ENCODE data around the gene CCSER1. TPM values are rescaled to one million over a fixed set of nuclear protein-coding genes. Genes with fewer than 3 reads are reported as not detected.
A peak's percentile ranks its signal among the peaks of the same experiment; 100 is the strongest.

The CCSER1 gene
- total RNA-seq, 1 experiment from 2014 or later, result 0.05 TPM

DNA sequence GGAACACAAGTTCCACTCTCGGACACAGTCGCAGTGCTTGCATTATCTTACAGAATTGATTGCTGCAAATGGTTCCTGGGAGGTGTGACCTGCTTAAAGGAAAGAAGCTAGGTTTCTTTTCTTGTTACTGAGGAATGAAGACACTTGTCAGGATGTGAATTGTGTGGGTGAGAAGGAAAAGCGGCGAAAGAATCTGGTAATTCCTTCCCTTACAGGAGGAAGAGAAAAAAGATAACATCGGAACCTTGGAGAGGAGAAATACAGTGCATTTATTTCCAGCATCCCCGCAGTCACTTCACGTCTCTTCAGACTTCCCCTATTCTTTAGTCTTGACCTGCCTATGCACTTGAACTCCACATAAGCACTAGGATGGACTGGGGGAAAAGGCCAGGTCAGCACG, 389 bp upstream of the CCSER1 start:
- POLR2A ChIA-PET, result no interaction called here
- ATAC-seq, result peak; percentile 20; the same call in 1 of the 2 replicates

DNA sequence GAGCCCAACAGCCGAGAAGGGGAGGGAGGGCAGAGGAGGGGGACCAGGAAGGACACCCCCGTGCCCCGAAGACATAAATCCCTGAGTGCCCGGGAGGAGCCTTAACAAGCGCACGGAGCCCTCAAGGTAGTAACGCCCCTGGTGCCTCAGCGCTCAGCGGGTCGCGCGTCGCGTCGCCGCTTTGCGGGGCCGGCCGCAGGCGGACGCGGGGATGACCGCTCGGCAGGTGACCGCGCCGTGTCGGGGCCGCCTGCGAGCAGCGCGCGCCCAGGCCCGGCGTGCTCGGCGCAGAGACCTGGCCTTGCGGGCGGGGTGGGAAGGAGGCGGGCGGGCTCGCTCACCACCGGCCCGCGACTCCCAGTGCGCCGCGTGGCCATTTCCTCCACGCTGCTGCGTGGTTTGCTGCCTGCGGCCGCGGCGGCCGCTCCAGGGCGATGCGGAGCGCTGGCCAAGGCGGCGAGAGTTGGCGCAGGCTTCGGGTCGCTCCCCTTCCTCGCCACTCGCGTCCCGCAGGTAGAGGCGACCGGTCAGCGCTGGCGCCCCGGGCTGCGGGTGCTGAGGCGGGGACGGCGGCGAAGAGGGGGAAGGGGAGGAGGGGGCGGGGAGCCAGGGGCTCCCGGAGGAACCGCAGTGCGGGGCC, 632 bp downstream of the CCSER1 start:
- ChIA-PET POLR2A (no interaction called here), CTCF (no interaction called here)
- no peak for TF ChIP-seq SIN3A (IDR thresholded peaks at IDR 0.05; ENCODE audit: borderline replicate concordance, insufficient read depth, low read depth, low read length)
- TF ChIP-seq TCF7L2 (IDR thresholded peaks at IDR 0.05; ENCODE audit: low read depth, low read length), result no peak
- TF ChIP-seq, protein P1, sequence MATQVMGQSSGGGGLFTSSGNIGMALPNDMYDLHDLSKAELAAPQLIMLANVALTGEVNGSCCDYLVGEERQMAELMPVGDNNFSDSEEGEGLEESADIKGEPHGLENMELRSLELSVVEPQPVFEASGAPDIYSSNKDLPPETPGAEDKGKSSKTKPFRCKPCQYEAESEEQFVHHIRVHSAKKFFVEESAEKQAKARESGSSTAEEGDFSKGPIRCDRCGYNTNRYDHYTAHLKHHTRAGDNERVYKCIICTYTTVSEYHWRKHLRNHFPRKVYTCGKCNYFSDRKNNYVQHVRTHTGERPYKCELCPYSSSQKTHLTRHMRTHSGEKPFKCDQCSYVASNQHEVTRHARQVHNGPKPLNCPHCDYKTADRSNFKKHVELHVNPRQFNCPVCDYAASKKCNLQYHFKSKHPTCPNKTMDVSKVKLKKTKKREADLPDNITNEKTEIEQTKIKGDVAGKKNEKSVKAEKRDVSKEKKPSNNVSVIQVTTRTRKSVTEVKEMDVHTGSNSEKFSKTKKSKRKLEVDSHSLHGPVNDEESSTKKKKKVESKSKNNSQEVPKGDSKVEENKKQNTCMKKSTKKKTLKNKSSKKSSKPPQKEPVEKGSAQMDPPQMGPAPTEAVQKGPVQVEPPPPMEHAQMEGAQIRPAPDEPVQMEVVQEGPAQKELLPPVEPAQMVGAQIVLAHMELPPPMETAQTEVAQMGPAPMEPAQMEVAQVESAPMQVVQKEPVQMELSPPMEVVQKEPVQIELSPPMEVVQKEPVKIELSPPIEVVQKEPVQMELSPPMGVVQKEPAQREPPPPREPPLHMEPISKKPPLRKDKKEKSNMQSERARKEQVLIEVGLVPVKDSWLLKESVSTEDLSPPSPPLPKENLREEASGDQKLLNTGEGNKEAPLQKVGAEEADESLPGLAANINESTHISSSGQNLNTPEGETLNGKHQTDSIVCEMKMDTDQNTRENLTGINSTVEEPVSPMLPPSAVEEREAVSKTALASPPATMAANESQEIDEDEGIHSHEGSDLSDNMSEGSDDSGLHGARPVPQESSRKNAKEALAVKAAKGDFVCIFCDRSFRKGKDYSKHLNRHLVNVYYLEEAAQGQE (IDR thresholded peaks at IDR 0.05; ENCODE audit: insufficient read depth in 1 of 2, low read depth in 2 of 2, low read length in 1 of 2), result no peak
- no peak for TF ChIP-seq POLR2AphosphoS5 (IDR thresholded peaks at IDR 0.05; ENCODE audit: low read depth, low read length)
- TF ChIP-seq, protein P2, sequence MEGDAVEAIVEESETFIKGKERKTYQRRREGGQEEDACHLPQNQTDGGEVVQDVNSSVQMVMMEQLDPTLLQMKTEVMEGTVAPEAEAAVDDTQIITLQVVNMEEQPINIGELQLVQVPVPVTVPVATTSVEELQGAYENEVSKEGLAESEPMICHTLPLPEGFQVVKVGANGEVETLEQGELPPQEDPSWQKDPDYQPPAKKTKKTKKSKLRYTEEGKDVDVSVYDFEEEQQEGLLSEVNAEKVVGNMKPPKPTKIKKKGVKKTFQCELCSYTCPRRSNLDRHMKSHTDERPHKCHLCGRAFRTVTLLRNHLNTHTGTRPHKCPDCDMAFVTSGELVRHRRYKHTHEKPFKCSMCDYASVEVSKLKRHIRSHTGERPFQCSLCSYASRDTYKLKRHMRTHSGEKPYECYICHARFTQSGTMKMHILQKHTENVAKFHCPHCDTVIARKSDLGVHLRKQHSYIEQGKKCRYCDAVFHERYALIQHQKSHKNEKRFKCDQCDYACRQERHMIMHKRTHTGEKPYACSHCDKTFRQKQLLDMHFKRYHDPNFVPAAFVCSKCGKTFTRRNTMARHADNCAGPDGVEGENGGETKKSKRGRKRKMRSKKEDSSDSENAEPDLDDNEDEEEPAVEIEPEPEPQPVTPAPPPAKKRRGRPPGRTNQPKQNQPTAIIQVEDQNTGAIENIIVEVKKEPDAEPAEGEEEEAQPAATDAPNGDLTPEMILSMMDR (IDR thresholded peaks at IDR 0.05), result no peak
- H3K36me3 ChIP-seq (ENCODE audit: control insufficient read depth, insufficient read depth, low read length), result no peaks in the 10 kb centered on the region; the same call in 1 of the 2 replicates
- DNase-seq (ENCODE audit: low read depth, low spot score), result no peak
- intact Hi-C loops (cut with micrococcal nuclease; ENCODE audit: unreplicated experiment), result no loop called here
- peak overlapping the region; percentile 37 to 55 for H3K4me3 ChIP-seq (ENCODE audit: low read depth in 2 of 2, low read length in 2 of 2)
- H3K27ac ChIP-seq (ENCODE audit: low read length), result no peak overlapping the region
- in situ Hi-C loops (cut with HindIII; ENCODE audit: low pct_unique_long_range_greater_than_20kb, low sequenced_read_pairs), result no loop called here
- H3K4me1 ChIP-seq (ENCODE audit: control insufficient read depth, insufficient read depth, low read length), result no peaks in the 10 kb centered on the region
- no TSS peak for BruUV-seq (replicated peaks)
- peaks cover 2% of the 10 kb centered on the region for H3K27me3 ChIP-seq (ENCODE audit: control insufficient read depth, insufficient read depth, low read length)
- ATAC-seq, result peak; percentile 71
- no peaks in the 10 kb centered on the region for H3K9me3 ChIP-seq (ENCODE audit: control insufficient read depth, insufficient read depth, low read depth, low read length)

More for the DNA sequence above, 389 bp upstream of the CCSER1 start:
- H3K4me3 ChIP-seq (ENCODE audit: low read depth in 2 of 2, low read length in 2 of 2), result peak overlapping the region; percentile 37 to 55
- no peaks in the 10 kb centered on the region for H3K9me3 ChIP-seq (ENCODE audit: control insufficient read depth, insufficient read depth, low read depth, low read length)
- no peak for DNase-seq (ENCODE audit: low read depth, low spot score)
- H3K36me3 ChIP-seq (ENCODE audit: control insufficient read depth, insufficient read depth, low read length), result no peaks in the 10 kb centered on the region; the same call in 1 of the 2 replicates
- in situ Hi-C loops (cut with HindIII; ENCODE audit: low pct_unique_long_range_greater_than_20kb, low sequenced_read_pairs), result no loop called here
- H3K27me3 ChIP-seq (ENCODE audit: control insufficient read depth, insufficient read depth, low read length), result peaks cover 2% of the 10 kb centered on the region
- intact Hi-C loops (cut with micrococcal nuclease; ENCODE audit: unreplicated experiment), result no loop called here
- TF ChIP-seq POLR2AphosphoS5 (IDR thresholded peaks at IDR 0.05; ENCODE audit: low read depth, low read length) (no peak), SIN3A (IDR thresholded peaks at IDR 0.05; ENCODE audit: borderline replicate concordance, insufficient read depth, low read depth, low read length) (no peak)
- TF ChIP-seq, protein P1 (IDR thresholded peaks at IDR 0.05; ENCODE audit: insufficient read depth in 1 of 2, low read depth in 2 of 2, low read length in 1 of 2), result no peak
- no peak overlapping the region for H3K27ac ChIP-seq (ENCODE audit: low read length)
- no peaks in the 10 kb centered on the region for H3K4me1 ChIP-seq (ENCODE audit: control insufficient read depth, insufficient read depth, low read length)
- no TSS peak for BruUV-seq (replicated peaks)
- CTCF ChIA-PET, result no interaction called here
